SK-N-SH (cell line): ENCODE data around the gene IGHMBP2. TPM values are rescaled to one million over a fixed set of nuclear protein-coding genes. Genes with fewer than 3 reads are reported as not detected.
A peak's percentile ranks its signal among the peaks of the same experiment; 100 is the strongest.

Experiments used
- CTCF ChIA-PET: fragments of 300-600, 350-600 bp; formaldehyde crosslinking; extraction: SDS; loops from one replicate; lab custom pipeline; 2021; lab: Yijun Ruan, JAX
- POLR2A ChIA-PET: fragments of 350-600 bp; sonication (Branson Sonifier 250); formaldehyde crosslinking; extraction: SDS; loops from one replicate; lab custom pipeline; 2020; ENCODE audit warnings: antibody characterized with exemption, inconsistent platforms; lab: Yijun Ruan, JAX
- DNase-seq: peaks from one replicate; pipeline ENCODE4 v3.0.0; 2012
- H2AFZ ChIP-seq: fragments of 200-600 bp; sonication (generic); 2 replicates; pipeline ENCODE4 v1.8.1; 2016; ENCODE audit warnings: antibody characterized with exemption, mild to moderate bottlenecking, low read depth
- H3F3A ChIP-seq: fragments of 200-600 bp; sonication (generic); replicated peaks from 2 replicates; pipeline ENCODE3; 2016; ENCODE audit warnings: antibody characterized with exemption, mild to moderate bottlenecking; ENCODE audit not compliant: insufficient read depth
- H3K27ac ChIP-seq, 2 experiments: fragments of 200-500 bp in 1 of 2; fragments of 200-600 bp in 1 of 2; sonication (Bioruptor generic) in 1 of 2; sonication (generic), shearing (Covaris generic) in 1 of 2; 2 replicates each; pipeline versions ENCODE4 v1.5.1 to v1.6.1; 2014 to 2016; ENCODE audit warnings: low read depth in 2 of 2, inconsistent platforms in 1 of 2, low read length in 1 of 2, mild to moderate bottlenecking in 1 of 2, mixed read lengths in 1 of 2
- H3K27me3 ChIP-seq: fragments of 200-600 bp; sonication (generic), shearing (Covaris generic); 2 replicates; pipeline ENCODE4 v1.6.1; 2016; ENCODE audit warnings: mixed run types; ENCODE audit not compliant: insufficient read depth
- H3K36me3 ChIP-seq, 2 experiments: fragments of 200-500 bp in 1 of 2; fragments of 200-600 bp in 1 of 2; sonication (Bioruptor generic) in 1 of 2; sonication (generic) in 1 of 2; replicated peaks in 1 of 2; 2 replicates each; pipeline versions ENCODE3 to v1.5.1; 2014 to 2016; ENCODE audit warnings: low read length in 1 of 2, mild to moderate bottlenecking in 1 of 2; ENCODE audit not compliant: insufficient read depth in 2 of 2, control insufficient read depth in 1 of 2
- H3K4me1 ChIP-seq, 2 experiments: fragments of 200-500 bp in 1 of 2; fragments of 200-600 bp in 1 of 2; sonication (Bioruptor generic) in 1 of 2; sonication (generic), shearing (Covaris generic) in 1 of 2; 2 replicates each; pipeline versions ENCODE4 v1.5.1 to v1.6.1; 2014 to 2016; ENCODE audit warnings: low read depth in 1 of 2, low read length in 1 of 2, mixed run types in 1 of 2; ENCODE audit not compliant: insufficient read depth in 2 of 2, control insufficient read depth in 1 of 2
- H3K4me2 ChIP-seq: fragments of 200-600 bp; sonication (generic), shearing (Covaris generic); 2 replicates; pipeline ENCODE4 v1.6.1; 2017; ENCODE audit warnings: mixed run types
- H3K4me3 ChIP-seq, 2 experiments: fragments of 200-500 bp in 1 of 2; fragments of 200-600 bp in 1 of 2; sonication (Bioruptor generic) in 1 of 2; sonication (generic), shearing (Covaris generic) in 1 of 2; 2 replicates each; pipeline versions ENCODE4 v1.5.1 to v1.8.1; 2014 to 2016; ENCODE audit warnings: low read depth in 2 of 2, inconsistent platforms in 1 of 2, low read length in 1 of 2, mild to moderate bottlenecking in 1 of 2, mixed read lengths in 1 of 2, moderate library complexity in 1 of 2
- H3K79me2 ChIP-seq: fragments of 200-600 bp; sonication (generic); 2 replicates; pipeline ENCODE4 v1.8.1; 2017; ENCODE audit warnings: mild to moderate bottlenecking; ENCODE audit not compliant: insufficient read depth
- H3K9ac ChIP-seq: fragments of 200-600 bp; sonication (generic); 2 replicates; pipeline ENCODE4 v1.6.1; 2017; ENCODE audit warnings: mixed run types
- H3K9me2 ChIP-seq: fragments of 200-600 bp; sonication (generic); 2 replicates; pipeline ENCODE4 v1.6.1; 2017; ENCODE audit warnings: mixed run types
- H3K9me3 ChIP-seq: fragments of 200-600 bp; sonication (generic); 2 replicates; pipeline ENCODE4 v1.6.1; 2017; ENCODE audit warnings: mixed run types, mild to moderate bottlenecking, moderate library complexity
- H4K20me1 ChIP-seq: fragments of 200-600 bp; sonication (generic); 2 replicates; pipeline ENCODE4 v1.6.1; 2017; ENCODE audit warnings: mild to moderate bottlenecking, mixed run types; ENCODE audit not compliant: insufficient read depth
- EP300 ChIP-seq, 2 experiments: IDR thresholded peaks; 2 replicates each; pipeline versions ENCODE4 v1.4.0 to v1.6.1; 2012; ENCODE audit warnings: borderline replicate concordance in 1 of 2, low read depth in 1 of 2, low read length in 1 of 2
- FOSL2 ChIP-seq: IDR thresholded peaks from 2 replicates; pipeline ENCODE4 v1.4.0; 2012; ENCODE audit warnings: low read depth, mild to moderate bottlenecking, moderate library complexity, borderline replicate concordance
- FOXJ3 ChIP-seq: sonication (generic); formaldehyde crosslinking; IDR thresholded peaks from 2 replicates; pipeline ENCODE4 v1.5.1; 2020; ENCODE audit warnings: mild to moderate bottlenecking, missing genetic modification reagents
- GATA2 ChIP-seq: sonication (generic); formaldehyde crosslinking; IDR thresholded peaks from 2 replicates; pipeline ENCODE4 v1.5.0; 2020; ENCODE audit warnings: mild to moderate bottlenecking, missing genetic modification reagents
- NFIC ChIP-seq: IDR thresholded peaks from 2 replicates; pipeline ENCODE4 v1.4.0; 2012; ENCODE audit warnings: borderline replicate concordance
- RFX5 ChIP-seq: IDR thresholded peaks from 2 replicates; pipeline ENCODE4 v1.6.1; 2012; ENCODE audit warnings: mild to moderate bottlenecking, improper control_type of control experiment, low read length
- RXRA ChIP-seq: IDR thresholded peaks from 2 replicates; pipeline ENCODE4 v1.4.0; 2012; ENCODE audit warnings: low read depth, mild to moderate bottlenecking, borderline replicate concordance
- SIN3A ChIP-seq: IDR thresholded peaks from 2 replicates; pipeline ENCODE4 v1.6.1; 2012; ENCODE audit warnings: low read depth, mild to moderate bottlenecking, low read length, moderate library complexity, borderline replicate concordance
- SMC3 ChIP-seq: IDR thresholded peaks from 2 replicates; pipeline ENCODE4 v1.6.1; 2012; ENCODE audit warnings: low read depth, low read length, improper control_type of control experiment
- TAF1 ChIP-seq: IDR thresholded peaks from 2 replicates; pipeline ENCODE4 v1.6.1; 2012; ENCODE audit warnings: low read depth, mild to moderate bottlenecking, low read length, moderate library complexity, borderline replicate concordance
- TCF12 ChIP-seq: IDR thresholded peaks from 2 replicates; pipeline ENCODE4 v1.4.0; 2012
- YY1 ChIP-seq: IDR thresholded peaks from 2 replicates; pipeline ENCODE4 v1.4.0; 2012; ENCODE audit warnings: low read depth, mild to moderate bottlenecking
- WGBS: methylation state at CpG from one replicate; pipeline ENCODE4 v1.1.6; 2017; ENCODE audit warnings: low lambda C conversion rate; 5-methylcytosine and 5-hydroxymethylcytosine counted together
- polyA plus RNA-seq, 3 experiments: library from polyadenylated mRNA; depleted of rRNA; stranded (reverse); fragments of >200 nt; gene quantifications; 2 replicates each; pipeline ENCODE4 v1.2.3, GENCODE V29; 2012
- TF ChIP-seq, protein P1 (sequence below): IDR thresholded peaks from 2 replicates; pipeline ENCODE4; 2012
- TF ChIP-seq, protein P2 (sequence below): IDR thresholded peaks from 2 replicates; pipeline ENCODE4 v1.6.1; 2012; ENCODE audit warnings: mild to moderate bottlenecking, low read depth, low read length, moderate library complexity
- TF ChIP-seq, protein P3 (sequence below): fragments of 200-600 bp; sonication (generic); IDR thresholded peaks from 2 replicates; pipeline ENCODE4 v1.6.1; 2017; ENCODE audit warnings: antibody characterized with exemption, mild to moderate bottlenecking, moderate library complexity
- TF ChIP-seq, protein P4 (sequence below): IDR thresholded peaks from 2 replicates; pipeline ENCODE4 v1.4.0; 2012; ENCODE audit warnings: low read depth, borderline replicate concordance
- TF ChIP-seq, protein P5 (sequence below): fragments of 150-350 bp; IDR thresholded peaks from 2 replicates; pipeline ENCODE4 v1.6.1; 2017; ENCODE audit warnings: antibody characterized with exemption, low read length, low read depth, borderline replicate concordance

The IGHMBP2 gene
- polyA plus RNA-seq, 1 of the 3 experiments (the other 2 are of a cell fraction): 9.0 TPM

DNA sequence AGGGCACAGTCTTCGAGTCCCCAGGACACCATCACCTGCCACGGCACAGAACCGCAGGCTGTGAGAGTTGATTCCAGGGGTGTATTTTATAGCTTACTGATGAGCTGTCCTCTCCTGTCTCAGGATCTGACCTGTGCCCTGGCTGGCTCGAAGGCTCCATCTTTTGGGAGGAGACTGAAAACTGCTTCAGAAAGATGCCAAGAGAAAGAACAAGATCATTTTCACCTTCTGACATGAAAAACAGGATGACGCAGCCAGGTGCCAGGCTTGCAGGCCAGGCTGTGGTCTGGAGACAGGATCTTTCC, 74.9 kb downstream of the IGHMBP2 start:
- POLR2A ChIA-PET: no interaction called here
- Histone ChIP-seq H3F3A (no peaks in the 10 kb centered on the region), H2AFZ (no peak overlapping the region), H3K4me1 (peaks cover 0 to 13% of the 10 kb centered on the region in 2 experiments; a peak in 1 of 4 replicates), H3K9ac (no peak overlapping the region), H3K36me3 (no peaks in the 10 kb centered on the region), H3K9me3 (no peaks in the 10 kb centered on the region), H3K4me2 (no peak overlapping the region), H3K79me2 (no peaks in the 10 kb centered on the region), H3K27me3 (no peaks in the 10 kb centered on the region), H3K9me2 (no peaks in the 10 kb centered on the region), H3K4me3 (no peak overlapping the region), H4K20me1 (no peaks in the 10 kb centered on the region), H3K27ac (no peak overlapping the region)
- no peak for DNase-seq
- WGBS: 69% methylated on average over 3 of the region's 5 CpGs
- TF ChIP-seq, protein P1, sequence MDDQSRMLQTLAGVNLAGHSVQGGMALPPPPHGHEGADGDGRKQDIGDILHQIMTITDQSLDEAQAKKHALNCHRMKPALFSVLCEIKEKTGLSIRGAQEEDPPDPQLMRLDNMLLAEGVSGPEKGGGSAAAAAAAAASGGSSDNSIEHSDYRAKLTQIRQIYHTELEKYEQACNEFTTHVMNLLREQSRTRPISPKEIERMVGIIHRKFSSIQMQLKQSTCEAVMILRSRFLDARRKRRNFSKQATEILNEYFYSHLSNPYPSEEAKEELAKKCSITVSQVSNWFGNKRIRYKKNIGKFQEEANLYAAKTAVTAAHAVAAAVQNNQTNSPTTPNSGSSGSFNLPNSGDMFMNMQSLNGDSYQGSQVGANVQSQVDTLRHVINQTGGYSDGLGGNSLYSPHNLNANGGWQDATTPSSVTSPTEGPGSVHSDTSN: no peak
- TF ChIP-seq GATA2 (CRISPR knock-in tag) (no peak), FOXJ3 (CRISPR knock-in tag) (no peak)
- CTCF ChIA-PET: interaction anchor here (0.6 kb wide), 1 partner anchor 22 kb away, joined by 3 read pairs; no protein-coding TSS in a partner anchor

DNA sequence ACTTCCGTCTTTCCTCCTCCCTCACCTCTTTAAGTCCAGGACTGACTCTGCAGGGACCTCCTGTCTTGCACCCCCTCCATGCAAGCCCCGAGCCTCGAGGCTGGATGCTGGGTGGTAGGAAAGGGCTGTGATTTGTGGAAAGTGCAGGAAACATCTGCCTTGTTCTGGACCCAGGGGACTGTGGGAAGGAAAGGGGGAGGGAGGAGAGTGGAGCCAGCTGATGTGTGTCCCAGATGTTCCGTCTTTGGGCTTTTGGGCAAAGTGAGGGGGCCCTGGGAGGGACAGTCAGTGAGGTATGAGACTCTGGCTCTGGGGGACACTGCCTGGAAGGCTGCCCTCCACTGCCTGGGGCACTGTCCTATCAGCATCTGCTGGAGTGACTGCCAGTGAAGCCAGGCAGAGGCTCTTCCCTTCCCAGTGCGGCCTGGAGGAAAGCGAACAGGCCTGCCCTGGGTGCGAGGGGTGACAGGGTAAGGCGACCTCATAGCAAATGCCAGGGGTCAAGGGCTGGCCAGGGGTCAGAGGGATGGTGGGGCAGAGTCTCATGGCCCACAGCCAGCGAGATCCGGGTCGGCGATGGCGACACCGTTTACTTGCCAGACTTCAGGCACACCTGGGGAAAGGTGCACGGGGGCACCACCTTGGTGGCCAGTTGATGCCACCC, 75.4 kb downstream of the IGHMBP2 start:
- no peaks in the 10 kb centered on the region for H3K36me3 ChIP-seq
- H3K9ac ChIP-seq: no peak overlapping the region
- no peaks in the 10 kb centered on the region for H3K9me2 ChIP-seq
- WGBS: 66% methylated on average over 14 of the region's 15 CpGs
- DNase-seq: peak; percentile 59
- H3K4me2 ChIP-seq: no peak overlapping the region
- no peaks in the 10 kb centered on the region for H3K9me3 ChIP-seq
- ChIA-PET POLR2A (no interaction called here), CTCF (interaction anchor here (0.6 kb wide), 1 partner anchor 22 kb away, joined by 3 read pairs; no protein-coding TSS in a partner anchor)
- no peaks in the 10 kb centered on the region for H3K27me3 ChIP-seq
- no peaks in the 10 kb centered on the region for H3K79me2 ChIP-seq
- H2AFZ ChIP-seq: no peak overlapping the region
- no peaks in the 10 kb centered on the region for H4K20me1 ChIP-seq
- H3F3A ChIP-seq: no peaks in the 10 kb centered on the region
- no peak overlapping the region; a peak in 1 of 4 replicates for H3K27ac ChIP-seq
- H3K4me1 ChIP-seq: peaks cover 0 to 13% of the 10 kb centered on the region in 2 experiments; a peak in 2 of 4 replicates
- H3K4me3 ChIP-seq: no peak overlapping the region
- TF ChIP-seq YY1 (no peak), NFIC (no peak), TAF1 (no peak), SIN3A (no peak), GATA2 (CRISPR knock-in tag) (no peak), RFX5 (no peak), TCF12 (no peak), FOXJ3 (CRISPR knock-in tag) (no peak), FOSL2 (no peak), RXRA (no peak), SMC3 (no peak), EP300 (IDR thresholded peaks at IDR 0.05; ENCODE audit: borderline replicate concordance in 1 of 2, low read depth in 1 of 2, low read length in 1 of 2) (no peak)
- TF ChIP-seq, protein P2, sequence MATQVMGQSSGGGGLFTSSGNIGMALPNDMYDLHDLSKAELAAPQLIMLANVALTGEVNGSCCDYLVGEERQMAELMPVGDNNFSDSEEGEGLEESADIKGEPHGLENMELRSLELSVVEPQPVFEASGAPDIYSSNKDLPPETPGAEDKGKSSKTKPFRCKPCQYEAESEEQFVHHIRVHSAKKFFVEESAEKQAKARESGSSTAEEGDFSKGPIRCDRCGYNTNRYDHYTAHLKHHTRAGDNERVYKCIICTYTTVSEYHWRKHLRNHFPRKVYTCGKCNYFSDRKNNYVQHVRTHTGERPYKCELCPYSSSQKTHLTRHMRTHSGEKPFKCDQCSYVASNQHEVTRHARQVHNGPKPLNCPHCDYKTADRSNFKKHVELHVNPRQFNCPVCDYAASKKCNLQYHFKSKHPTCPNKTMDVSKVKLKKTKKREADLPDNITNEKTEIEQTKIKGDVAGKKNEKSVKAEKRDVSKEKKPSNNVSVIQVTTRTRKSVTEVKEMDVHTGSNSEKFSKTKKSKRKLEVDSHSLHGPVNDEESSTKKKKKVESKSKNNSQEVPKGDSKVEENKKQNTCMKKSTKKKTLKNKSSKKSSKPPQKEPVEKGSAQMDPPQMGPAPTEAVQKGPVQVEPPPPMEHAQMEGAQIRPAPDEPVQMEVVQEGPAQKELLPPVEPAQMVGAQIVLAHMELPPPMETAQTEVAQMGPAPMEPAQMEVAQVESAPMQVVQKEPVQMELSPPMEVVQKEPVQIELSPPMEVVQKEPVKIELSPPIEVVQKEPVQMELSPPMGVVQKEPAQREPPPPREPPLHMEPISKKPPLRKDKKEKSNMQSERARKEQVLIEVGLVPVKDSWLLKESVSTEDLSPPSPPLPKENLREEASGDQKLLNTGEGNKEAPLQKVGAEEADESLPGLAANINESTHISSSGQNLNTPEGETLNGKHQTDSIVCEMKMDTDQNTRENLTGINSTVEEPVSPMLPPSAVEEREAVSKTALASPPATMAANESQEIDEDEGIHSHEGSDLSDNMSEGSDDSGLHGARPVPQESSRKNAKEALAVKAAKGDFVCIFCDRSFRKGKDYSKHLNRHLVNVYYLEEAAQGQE: no peak
- TF ChIP-seq, protein P3, sequence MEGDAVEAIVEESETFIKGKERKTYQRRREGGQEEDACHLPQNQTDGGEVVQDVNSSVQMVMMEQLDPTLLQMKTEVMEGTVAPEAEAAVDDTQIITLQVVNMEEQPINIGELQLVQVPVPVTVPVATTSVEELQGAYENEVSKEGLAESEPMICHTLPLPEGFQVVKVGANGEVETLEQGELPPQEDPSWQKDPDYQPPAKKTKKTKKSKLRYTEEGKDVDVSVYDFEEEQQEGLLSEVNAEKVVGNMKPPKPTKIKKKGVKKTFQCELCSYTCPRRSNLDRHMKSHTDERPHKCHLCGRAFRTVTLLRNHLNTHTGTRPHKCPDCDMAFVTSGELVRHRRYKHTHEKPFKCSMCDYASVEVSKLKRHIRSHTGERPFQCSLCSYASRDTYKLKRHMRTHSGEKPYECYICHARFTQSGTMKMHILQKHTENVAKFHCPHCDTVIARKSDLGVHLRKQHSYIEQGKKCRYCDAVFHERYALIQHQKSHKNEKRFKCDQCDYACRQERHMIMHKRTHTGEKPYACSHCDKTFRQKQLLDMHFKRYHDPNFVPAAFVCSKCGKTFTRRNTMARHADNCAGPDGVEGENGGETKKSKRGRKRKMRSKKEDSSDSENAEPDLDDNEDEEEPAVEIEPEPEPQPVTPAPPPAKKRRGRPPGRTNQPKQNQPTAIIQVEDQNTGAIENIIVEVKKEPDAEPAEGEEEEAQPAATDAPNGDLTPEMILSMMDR: no peak
- TF ChIP-seq, protein P4, sequence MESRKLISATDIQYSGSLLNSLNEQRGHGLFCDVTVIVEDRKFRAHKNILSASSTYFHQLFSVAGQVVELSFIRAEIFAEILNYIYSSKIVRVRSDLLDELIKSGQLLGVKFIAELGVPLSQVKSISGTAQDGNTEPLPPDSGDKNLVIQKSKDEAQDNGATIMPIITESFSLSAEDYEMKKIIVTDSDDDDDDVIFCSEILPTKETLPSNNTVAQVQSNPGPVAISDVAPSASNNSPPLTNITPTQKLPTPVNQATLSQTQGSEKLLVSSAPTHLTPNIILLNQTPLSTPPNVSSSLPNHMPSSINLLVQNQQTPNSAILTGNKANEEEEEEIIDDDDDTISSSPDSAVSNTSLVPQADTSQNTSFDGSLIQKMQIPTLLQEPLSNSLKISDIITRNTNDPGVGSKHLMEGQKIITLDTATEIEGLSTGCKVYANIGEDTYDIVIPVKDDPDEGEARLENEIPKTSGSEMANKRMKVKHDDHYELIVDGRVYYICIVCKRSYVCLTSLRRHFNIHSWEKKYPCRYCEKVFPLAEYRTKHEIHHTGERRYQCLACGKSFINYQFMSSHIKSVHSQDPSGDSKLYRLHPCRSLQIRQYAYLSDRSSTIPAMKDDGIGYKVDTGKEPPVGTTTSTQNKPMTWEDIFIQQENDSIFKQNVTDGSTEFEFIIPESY: no peak
- TF ChIP-seq, protein P5, sequence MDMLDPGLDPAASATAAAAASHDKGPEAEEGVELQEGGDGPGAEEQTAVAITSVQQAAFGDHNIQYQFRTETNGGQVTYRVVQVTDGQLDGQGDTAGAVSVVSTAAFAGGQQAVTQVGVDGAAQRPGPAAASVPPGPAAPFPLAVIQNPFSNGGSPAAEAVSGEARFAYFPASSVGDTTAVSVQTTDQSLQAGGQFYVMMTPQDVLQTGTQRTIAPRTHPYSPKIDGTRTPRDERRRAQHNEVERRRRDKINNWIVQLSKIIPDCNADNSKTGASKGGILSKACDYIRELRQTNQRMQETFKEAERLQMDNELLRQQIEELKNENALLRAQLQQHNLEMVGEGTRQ: no peak
